ENCODE data around the gene AMN. TPM values are rescaled to one million over a fixed set of nuclear protein-coding genes. Genes with fewer than 3 reads are reported as not detected.

AMN gene
- total RNA-seq, 2 experiments from 2014 or later: 0.35 to 5.6 TPM

DNA sequence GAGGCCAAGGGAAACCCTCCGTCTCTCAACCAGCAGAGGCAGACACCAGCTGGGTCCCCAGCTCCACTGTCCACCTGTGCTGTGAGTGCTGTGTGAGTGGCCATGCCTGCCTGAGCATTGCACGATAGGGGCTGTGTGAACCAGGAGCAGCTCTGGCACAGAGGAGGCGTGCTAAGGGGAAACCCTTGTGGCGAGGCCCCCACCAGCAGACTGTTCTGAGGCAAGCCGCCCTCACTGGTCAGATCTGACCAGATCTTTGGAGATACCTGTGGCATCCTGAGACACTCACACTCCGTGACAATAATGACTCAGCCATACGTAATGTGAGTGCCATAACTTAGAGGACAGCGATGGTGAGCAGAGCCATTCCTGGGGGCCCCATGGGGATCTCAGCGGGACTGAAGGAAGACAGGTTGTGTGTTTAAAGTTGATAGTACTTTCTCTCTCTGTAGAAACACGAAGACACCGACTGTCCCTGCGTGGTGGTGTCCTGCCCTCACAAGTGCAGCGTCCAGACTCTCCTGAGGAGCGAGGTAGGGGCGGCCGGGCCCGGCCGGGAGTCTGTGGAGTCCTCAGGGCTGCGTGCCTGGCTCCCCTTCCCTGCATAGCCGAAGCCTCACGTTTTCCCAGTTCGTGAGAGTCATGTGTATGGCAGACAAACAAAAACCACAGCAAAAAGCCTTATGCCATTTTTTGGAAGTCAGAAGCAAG is 36.6 kb upstream of the AMN start:
- BruUV-seq (replicated peaks): no TSS peak
- H3K4me2 ChIP-seq (ENCODE audit: low read length): no peak overlapping the region
- CTCF ChIA-PET (ENCODE audit: unreplicated experiment): no interaction called here
- no peak overlapping the region for H2AFZ ChIP-seq (ENCODE audit: low read length)
- no peak overlapping the region for H3K4me3 ChIP-seq (ENCODE audit: low read depth, low read length, poor library complexity, severe bottlenecking)
- no peaks in the 10 kb centered on the region for H3K9me2 ChIP-seq (ENCODE audit: insufficient read depth, low read length)
- H3K9me3 ChIP-seq (ENCODE audit: low read length): no peaks in the 10 kb centered on the region
- H3K36me3 ChIP-seq (ENCODE audit: insufficient read depth, low read length): no peaks in the 10 kb centered on the region
- TF ChIP-seq EZH2phosphoT487 (IDR thresholded peaks at IDR 0.05; ENCODE audit: borderline replicate concordance, low read depth, low read length): no peak
- TF ChIP-seq, protein P1, sequence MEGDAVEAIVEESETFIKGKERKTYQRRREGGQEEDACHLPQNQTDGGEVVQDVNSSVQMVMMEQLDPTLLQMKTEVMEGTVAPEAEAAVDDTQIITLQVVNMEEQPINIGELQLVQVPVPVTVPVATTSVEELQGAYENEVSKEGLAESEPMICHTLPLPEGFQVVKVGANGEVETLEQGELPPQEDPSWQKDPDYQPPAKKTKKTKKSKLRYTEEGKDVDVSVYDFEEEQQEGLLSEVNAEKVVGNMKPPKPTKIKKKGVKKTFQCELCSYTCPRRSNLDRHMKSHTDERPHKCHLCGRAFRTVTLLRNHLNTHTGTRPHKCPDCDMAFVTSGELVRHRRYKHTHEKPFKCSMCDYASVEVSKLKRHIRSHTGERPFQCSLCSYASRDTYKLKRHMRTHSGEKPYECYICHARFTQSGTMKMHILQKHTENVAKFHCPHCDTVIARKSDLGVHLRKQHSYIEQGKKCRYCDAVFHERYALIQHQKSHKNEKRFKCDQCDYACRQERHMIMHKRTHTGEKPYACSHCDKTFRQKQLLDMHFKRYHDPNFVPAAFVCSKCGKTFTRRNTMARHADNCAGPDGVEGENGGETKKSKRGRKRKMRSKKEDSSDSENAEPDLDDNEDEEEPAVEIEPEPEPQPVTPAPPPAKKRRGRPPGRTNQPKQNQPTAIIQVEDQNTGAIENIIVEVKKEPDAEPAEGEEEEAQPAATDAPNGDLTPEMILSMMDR (conservative IDR thresholded peaks at IDR 0.05; ENCODE audit: low read length): no peak
- no peaks in the 10 kb centered on the region for H3K4me1 ChIP-seq (ENCODE audit: insufficient read depth, low read length, poor library complexity, severe bottlenecking)
- DNase-seq (ENCODE audit: low spot score): no peak
- intact Hi-C loops (cut with micrococcal nuclease; ENCODE audit: unreplicated experiment): no loop called here
- no peak overlapping the region for H3K27ac ChIP-seq (ENCODE audit: low read depth, low read length, poor library complexity, severe bottlenecking)
- H4K20me1 ChIP-seq (ENCODE audit: insufficient read depth, low read length): no peaks in the 10 kb centered on the region
- no peaks in the 10 kb centered on the region for H3K79me2 ChIP-seq (ENCODE audit: insufficient read depth, low read depth, low read length)
- POLR2A ChIA-PET: no interaction called here

DNA sequence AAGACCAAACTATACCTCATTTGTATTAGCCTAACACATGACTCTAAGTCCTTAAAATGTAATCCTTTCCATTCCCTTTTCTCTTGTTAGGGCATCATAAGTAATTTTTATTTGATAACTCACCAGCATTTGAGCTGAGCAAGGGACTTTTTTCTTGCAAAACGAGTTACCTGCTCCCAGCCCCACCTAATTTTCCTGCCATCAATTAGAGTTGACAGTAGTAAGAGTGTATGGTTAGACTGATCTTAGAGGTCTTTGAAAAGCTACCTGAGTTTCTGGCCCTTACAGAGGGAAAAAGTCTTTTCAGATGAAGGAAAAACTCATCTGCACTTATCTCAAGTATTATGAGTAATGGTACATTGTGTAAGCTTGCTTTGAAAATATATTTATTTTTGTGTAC is 33.7 kb upstream of the AMN start:
- Histone ChIP-seq H3K36me3 (ENCODE audit: insufficient read depth, low read length) (no peaks in the 10 kb centered on the region), H3K4me2 (ENCODE audit: low read length) (no peak overlapping the region), H3K79me2 (ENCODE audit: insufficient read depth, low read depth, low read length) (no peaks in the 10 kb centered on the region), H3K9me2 (ENCODE audit: insufficient read depth, low read length) (no peaks in the 10 kb centered on the region), H3K4me3 (ENCODE audit: low read depth, low read length, poor library complexity, severe bottlenecking) (no peak overlapping the region), H3K9me3 (ENCODE audit: low read length) (no peaks in the 10 kb centered on the region), H4K20me1 (ENCODE audit: insufficient read depth, low read length) (no peaks in the 10 kb centered on the region), H3K27ac (ENCODE audit: low read depth, low read length, poor library complexity, severe bottlenecking) (no peak overlapping the region), H2AFZ (ENCODE audit: low read length) (no peak overlapping the region), H3K4me1 (ENCODE audit: insufficient read depth, low read length, poor library complexity, severe bottlenecking) (no peaks in the 10 kb centered on the region)
- POLR2A ChIA-PET: no interaction called here
- no TSS peak for BruUV-seq (replicated peaks)
- CTCF ChIA-PET (ENCODE audit: unreplicated experiment): no interaction called here
- intact Hi-C loops (cut with micrococcal nuclease; ENCODE audit: unreplicated experiment): no loop called here
- DNase-seq (ENCODE audit: low spot score): no peak
- no peak for TF ChIP-seq EZH2phosphoT487 (IDR thresholded peaks at IDR 0.05; ENCODE audit: borderline replicate concordance, low read depth, low read length)

DNA sequence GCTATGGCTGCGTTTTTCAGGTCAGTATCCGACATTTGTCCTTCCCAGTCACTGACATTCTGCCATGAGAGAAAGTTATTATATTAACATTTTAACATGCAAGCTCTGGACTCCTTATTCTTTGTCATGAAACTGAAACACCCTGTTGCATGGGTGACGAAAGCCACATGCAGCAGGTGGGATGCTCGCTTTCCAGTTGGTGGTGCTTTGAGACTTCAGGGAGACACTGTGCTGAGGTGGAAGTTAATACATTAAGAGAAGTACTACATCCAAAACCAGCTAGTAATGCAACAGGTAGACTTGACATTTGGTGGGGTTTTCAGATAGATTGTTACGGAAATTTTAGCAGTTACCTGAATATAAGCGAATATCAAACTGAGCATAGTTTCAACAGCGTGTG is 32.8 kb upstream of the AMN start:
- no peak for DNase-seq (ENCODE audit: low spot score)
- intact Hi-C loops (cut with micrococcal nuclease; ENCODE audit: unreplicated experiment): no loop called here
- POLR2A ChIA-PET: no interaction called here
- Histone ChIP-seq H3K79me2 (ENCODE audit: insufficient read depth, low read depth, low read length) (no peaks in the 10 kb centered on the region), H2AFZ (ENCODE audit: low read length) (no peak overlapping the region), H3K4me3 (ENCODE audit: low read depth, low read length, poor library complexity, severe bottlenecking) (no peak overlapping the region), H3K4me2 (ENCODE audit: low read length) (no peak overlapping the region), H3K9me3 (ENCODE audit: low read length) (no peaks in the 10 kb centered on the region), H3K9me2 (ENCODE audit: insufficient read depth, low read length) (no peaks in the 10 kb centered on the region), H3K27ac (ENCODE audit: low read depth, low read length, poor library complexity, severe bottlenecking) (no peak overlapping the region), H4K20me1 (ENCODE audit: insufficient read depth, low read length) (no peaks in the 10 kb centered on the region), H3K4me1 (ENCODE audit: insufficient read depth, low read length, poor library complexity, severe bottlenecking) (no peaks in the 10 kb centered on the region), H3K36me3 (ENCODE audit: insufficient read depth, low read length) (no peaks in the 10 kb centered on the region)
- BruUV-seq (replicated peaks): no TSS peak
- TF ChIP-seq, protein P1 (conservative IDR thresholded peaks at IDR 0.05; ENCODE audit: low read length): no peak
- TF ChIP-seq EZH2phosphoT487 (IDR thresholded peaks at IDR 0.05; ENCODE audit: borderline replicate concordance, low read depth, low read length): no peak
- CTCF ChIA-PET (ENCODE audit: unreplicated experiment): no interaction called here
